Activated CD4-positive, alpha-beta T cell treated with anti-CD3 and anti-CD28 coated beads for 24 hours (primary cell): ENCODE measurements around the gene ISM2.

Source experiments
- DNase-seq, 2 donors: peaks; one replicate each; pipeline ENCODE4 v3.0.0-alpha.2; 2020; ENCODE audit warnings: low read depth in 2 of 2

Gene ISM2

DNA sequence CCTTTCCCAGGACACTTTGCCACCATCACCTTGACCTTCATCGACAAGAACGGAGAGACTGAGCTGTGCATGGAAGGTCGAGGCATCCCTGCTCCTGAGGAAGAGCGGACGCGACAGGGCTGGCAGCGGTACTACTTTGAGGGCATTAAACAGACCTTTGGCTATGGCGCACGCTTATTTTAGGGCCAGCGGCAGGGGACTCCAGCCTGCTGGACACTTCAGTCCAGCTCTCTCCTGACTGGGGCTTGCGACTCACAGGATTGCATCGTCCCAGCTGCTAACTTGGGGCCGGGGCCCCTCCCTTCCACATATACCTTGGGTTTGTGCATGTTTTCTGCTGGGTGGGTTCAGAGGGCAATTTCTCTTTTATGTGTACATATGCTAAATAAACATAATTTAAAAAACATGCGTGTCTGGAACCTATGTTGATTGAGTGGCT is 29.5 kb downstream of the ISM2 start:
- no peak for DNase-seq

GRCh38 chr14:77467801-77468200 is 30.8 kb downstream of the ISM2 start:
- DNase-seq: no peak

GRCh38 chr14:77459072-77459723 is 39.4 kb downstream of the ISM2 start:
- DNase-seq: peak; percentile 33 to 53

DNA sequence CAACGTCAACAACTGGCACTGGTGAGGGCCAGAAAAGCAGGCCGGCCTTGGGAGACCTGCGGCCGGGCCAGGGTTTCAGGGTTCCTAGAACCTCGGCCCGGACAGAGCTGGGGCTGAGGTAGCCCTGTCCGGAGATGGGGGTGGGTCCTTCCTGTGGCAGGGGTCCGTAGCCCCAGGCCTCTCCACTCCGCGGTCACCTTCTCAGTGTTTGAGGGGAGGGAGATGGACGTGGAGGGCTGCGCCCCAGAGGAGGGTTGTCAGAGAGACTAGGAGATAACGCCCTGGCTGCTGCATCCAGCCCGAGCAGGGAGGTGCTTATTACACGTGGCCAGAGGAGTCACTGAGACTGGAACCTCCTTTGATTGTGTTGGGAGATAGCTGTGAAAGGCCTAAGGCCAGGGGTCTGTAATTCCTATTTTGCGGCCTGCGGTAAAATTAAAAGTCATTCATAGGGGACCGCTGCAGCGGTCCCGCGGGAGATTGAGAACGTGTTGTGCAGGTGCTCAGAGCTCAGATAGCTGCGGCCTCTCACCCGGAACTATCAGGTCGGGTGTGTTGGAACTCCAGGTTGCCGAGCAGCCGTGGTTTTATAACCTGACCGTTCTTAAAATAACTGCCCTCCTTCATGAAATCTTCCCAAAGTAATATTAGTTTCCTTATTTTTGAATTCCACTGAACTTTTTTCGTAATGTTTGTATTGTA is 40.2 kb downstream of the ISM2 start:
- DNase-seq: peak in 1 of 2 donors; percentile 15

DNA sequence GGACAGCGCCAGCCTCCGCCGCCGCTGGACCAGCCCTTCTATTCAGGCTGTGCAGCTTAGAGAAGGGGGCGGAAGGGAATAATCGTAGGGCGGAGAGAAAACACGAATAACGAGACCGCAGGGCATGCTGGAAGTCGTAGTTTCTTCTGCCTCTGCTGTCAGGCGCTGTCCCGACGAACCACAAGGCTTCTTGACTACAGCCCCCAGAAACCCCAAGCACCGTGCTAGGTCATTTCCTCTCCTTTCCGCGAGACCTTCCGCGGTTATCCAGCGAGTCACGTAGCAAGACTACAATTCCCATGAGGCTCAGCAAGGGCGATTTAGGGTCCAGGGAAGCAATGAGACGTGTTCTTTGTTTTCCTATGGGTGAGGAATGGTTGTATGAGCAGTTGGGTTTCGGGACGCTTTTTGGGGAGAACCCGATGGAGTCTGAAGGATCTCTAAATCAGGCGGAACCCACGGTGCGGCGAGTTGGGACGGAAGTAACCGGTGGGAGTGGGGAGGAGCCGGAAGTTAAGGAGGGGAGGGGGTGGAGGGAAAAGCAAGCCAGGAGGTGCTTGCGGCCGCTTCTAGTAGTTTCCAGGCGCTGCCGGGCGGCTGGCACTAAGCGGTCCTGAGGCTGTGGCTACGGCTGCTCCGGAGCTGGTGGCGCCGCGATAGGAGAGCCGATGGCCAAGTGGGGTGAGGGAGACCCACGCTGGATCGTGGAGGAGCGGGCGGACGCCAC is 40.9 kb downstream of the ISM2 start, which contains the start of the genes AHSA1 and VIPAS39:
TSS of gene AHSA1 (plus strand) at position 572 of the 727 bp plus-strand sequence. CDS start at position 669, 97 bp downstream.
TSS of gene VIPAS39 (minus strand) at position 80 of the 727 bp plus-strand sequence. CDS start 3,499 bp downstream, outside the sequence.
- peak; percentile 81 to 82 for DNase-seq

DNA sequence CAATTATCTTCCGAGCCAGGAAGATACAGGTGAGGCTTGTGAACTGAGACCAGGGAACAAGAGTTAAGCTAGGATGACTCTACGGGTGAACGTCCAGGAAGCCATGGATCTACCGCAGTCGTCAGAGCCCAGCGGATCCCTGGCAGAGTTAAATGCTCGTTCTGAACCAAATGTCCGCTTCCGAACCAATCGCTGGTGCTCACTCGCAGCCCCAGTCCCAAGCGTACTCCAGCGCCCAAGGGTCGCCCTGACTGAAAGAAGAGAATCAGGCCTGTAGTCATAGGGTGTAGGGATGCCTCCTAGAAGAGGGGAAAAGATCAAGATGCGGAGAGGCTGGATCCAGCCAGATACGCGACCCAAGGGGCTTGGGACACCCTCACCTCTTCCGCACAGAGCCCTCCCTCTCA is 41.5 kb downstream of the ISM2 start:
- no peak for DNase-seq

GRCh38 chr14:77455966-77456640 is 42.5 kb downstream of the ISM2 start:
- no peak for DNase-seq

GRCh38 chr14:77442196-77442595 is 56.4 kb downstream of the ISM2 start:
- DNase-seq: no peak

GRCh38 chr14:77439861-77440260 is 58.8 kb downstream of the ISM2 start:
- DNase-seq: no peak

DNA sequence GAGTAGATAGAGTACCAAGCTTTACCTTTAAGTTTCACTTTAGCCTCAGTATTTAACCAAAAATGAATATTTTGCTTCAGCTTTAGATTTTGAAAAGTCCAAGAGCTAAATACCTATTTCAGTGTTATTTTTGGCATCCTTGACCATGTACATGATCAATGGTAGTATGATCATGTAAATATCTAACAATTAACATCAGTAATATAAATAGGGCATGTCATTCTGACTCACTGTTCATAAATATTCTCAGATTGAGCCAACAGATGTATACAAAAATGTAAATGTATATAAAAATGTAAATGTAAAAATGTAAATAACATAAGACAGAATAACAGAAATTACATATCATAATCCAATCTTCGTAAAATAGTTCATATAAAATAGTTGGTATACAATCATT is 60.0 kb downstream of the ISM2 start:
- no peak for DNase-seq

- no peak for DNase-seq
Observed at GRCh38 chr14:77436042-77436441, 62.6 kb downstream of the ISM2 start.

GRCh38 chr14:77426396-77426795 is 72.2 kb downstream of the ISM2 start:
- no peak for DNase-seq

DNA sequence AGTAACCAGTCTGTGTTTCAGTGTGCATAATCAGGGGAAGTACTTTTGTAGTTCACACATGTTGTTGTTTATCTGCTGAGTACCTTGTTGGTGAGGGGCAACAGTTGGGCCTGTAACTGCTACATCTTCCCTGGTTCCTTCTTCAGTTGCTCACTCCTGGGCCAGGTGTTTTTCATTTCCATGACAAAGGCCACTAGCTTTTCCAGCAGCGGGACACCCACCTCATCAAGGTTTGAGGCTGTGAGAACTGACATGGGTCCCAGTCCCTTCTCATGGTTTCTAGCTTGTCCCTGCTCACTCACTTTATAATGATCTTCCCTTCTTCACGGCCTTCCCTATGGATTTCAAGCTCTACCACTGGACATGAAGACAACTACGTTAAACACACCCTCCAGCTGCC is 73.8 kb downstream of the ISM2 start:
- no peak for DNase-seq
